Measurements from ENCODE around the gene PFN3. TPM values are rescaled to one million over a fixed set of nuclear protein-coding genes. Genes with fewer than 3 reads are reported as not detected.
A peak's percentile ranks its signal among the peaks of the same experiment; 100 is the strongest.

The PFN3 gene
- total RNA-seq, 4 donors from 2014 or later, result not detected

DNA sequence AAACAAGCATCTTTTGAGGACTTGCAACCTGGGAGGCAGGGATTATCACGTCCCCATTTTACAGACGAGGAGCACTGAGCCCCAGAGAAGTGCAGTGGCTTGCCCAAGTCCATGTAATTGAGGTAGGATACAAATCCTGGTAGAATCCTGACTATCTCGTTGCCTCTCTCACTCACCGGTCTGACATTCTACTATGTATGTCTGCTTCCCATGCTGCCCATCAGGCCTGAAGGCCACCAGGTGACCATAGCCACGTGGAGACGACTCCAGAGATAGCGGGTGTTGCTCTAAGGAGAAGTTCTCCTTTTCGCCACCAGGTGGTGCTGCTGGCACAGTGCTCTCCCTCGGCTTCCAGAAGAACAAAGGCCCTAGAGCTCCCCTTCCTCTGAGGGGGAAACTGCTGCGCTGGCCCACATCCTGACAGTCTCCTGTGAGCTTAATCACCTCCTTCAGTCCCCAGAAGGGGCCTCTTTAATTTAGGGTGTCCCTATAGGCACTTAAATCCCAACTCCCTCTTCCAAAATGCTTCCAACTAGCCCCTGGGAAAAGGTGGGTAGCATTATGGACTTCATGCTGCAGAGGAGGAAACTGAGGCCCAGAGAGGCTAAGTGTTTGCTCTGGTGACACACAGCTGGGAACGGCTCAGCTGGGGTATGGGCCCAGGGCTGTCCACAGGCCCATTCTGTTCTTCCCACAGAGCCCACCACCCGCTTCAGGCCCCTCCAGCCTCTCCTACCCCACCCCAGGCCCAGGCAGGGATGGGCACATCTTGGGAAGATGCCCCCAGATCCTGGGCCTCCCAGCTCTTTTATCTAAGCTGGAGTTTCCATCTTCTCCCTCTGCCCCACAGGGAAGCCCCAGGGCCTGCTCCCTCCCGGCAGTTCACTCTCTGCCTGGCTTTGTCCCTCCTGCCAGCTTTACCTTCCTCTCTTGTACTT lies 9.8 kb downstream of the PFN3 start:
- no peak overlapping the region for H3K4me3 ChIP-seq (ENCODE audit: low read depth, poor library complexity, severe bottlenecking)
- TF ChIP-seq, protein P1, sequence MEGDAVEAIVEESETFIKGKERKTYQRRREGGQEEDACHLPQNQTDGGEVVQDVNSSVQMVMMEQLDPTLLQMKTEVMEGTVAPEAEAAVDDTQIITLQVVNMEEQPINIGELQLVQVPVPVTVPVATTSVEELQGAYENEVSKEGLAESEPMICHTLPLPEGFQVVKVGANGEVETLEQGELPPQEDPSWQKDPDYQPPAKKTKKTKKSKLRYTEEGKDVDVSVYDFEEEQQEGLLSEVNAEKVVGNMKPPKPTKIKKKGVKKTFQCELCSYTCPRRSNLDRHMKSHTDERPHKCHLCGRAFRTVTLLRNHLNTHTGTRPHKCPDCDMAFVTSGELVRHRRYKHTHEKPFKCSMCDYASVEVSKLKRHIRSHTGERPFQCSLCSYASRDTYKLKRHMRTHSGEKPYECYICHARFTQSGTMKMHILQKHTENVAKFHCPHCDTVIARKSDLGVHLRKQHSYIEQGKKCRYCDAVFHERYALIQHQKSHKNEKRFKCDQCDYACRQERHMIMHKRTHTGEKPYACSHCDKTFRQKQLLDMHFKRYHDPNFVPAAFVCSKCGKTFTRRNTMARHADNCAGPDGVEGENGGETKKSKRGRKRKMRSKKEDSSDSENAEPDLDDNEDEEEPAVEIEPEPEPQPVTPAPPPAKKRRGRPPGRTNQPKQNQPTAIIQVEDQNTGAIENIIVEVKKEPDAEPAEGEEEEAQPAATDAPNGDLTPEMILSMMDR (IDR thresholded peaks at IDR 0.05), result peak in 1 of 3 donors; percentile 67
- TF ChIP-seq POLR2A (IDR thresholded peaks at IDR 0.05), result no peak
- intact Hi-C loops (cut with DNase I; ENCODE audit: low total_unique reads), result loop anchor here (1.0 to 2.0 kb wide), 2 partner anchors 36 to 40 kb away; partner anchors contain the start of gene GRK6
- WGBS, 2 donors, result 21 to 22% methylated on average over 12 to 13 of the region's 13 CpGs
- DNase-seq (ENCODE audit: low spot score in 2 of 2), result peak; percentile 82 to 96

DNA sequence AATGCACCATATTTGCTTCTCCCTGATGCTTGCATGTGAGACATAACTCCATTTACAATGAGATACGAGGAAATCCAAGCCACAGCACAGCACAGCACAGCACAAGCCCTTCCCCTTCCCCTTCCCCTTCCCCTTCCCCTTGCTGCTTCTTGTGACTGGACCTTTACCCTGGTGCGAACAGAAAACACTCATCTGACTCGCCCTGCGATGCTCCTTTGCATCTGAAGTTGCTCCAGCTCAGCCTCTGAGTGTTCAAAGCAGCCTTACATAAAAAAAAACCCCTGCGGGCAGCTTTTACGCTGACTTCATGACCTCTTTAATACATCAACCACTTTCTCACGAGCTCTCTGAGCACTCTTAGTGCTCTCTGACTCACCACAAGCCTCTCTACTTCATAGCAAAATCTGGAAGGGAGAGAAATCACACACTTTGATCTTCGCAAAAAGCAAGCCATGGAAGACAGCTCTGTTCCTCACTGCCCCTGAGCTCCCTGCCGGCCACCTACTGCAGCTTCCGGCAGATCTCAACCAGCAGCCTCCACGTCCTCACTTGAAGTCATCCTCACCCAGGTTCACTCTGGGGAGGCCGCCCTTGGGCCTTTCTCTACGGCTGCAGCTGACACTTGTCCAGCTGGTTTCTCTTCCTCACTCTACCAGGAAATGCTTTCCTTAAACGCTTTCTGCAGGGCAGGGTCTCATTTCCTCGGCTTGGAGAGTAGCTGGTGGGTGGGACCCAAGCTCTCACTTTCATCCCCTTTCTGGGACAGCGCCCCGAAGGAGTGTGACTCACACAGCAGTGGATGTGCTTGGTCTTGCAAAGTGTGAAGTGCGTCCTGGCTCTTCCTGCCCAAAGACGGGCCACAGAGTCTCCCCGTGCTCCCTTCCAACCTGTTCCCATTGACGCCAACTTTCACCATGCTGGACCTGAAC lies 11.0 kb downstream of the PFN3 start:
- 13 to 16% methylated on average over 21 of the region's 21 CpGs for WGBS, 2 donors
- no peak overlapping the region for H3K4me3 ChIP-seq (ENCODE audit: low read depth, poor library complexity, severe bottlenecking)
- intact Hi-C loops (cut with DNase I; ENCODE audit: low total_unique reads), result loop anchor here (2.0 kb wide), 1 partner anchor 41 kb away; no protein-coding TSS in a partner anchor
- DNase-seq (ENCODE audit: low spot score in 2 of 2), result no peak
- TF ChIP-seq, protein P1 (IDR thresholded peaks at IDR 0.05), result no peak

DNA sequence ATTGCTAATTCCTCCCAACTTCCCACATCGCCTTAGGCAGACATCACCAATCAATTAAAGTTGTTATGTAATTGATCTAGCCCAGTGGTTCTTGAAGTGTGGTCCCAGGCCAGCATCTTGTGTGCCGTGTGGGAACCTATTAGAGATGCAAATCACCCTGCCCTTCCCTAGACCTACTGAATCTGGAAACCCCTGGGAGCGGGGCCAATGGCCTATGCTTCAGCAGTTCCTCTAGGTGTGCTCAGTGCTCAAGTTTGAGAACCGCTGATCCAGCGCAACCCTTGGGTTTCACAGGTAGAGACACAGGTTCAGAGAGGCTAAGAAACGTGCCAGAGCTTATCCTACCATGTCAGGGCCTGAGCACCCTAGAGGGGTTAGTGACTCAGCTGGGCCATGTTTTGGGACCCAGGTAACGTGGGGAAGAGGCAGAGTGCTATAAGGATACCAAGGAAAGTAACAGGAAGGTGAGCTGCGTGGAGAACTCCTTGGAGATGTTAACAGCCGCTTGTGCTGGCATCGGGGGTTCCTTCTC lies 11.9 kb downstream of the PFN3 start:
- H3K4me3 ChIP-seq (ENCODE audit: low read depth, poor library complexity, severe bottlenecking), result no peak overlapping the region
- TF ChIP-seq, protein P1 (IDR thresholded peaks at IDR 0.05), result no peak
- no peak for TF ChIP-seq POLR2A (IDR thresholded peaks at IDR 0.05)
- no peak for DNase-seq (ENCODE audit: low spot score in 2 of 2)
- WGBS, 2 donors, result 56 to 65% methylated on average over 10 of the region's 10 CpGs
- intact Hi-C loops (cut with DNase I; ENCODE audit: low total_unique reads), result no loop called here

DNA sequence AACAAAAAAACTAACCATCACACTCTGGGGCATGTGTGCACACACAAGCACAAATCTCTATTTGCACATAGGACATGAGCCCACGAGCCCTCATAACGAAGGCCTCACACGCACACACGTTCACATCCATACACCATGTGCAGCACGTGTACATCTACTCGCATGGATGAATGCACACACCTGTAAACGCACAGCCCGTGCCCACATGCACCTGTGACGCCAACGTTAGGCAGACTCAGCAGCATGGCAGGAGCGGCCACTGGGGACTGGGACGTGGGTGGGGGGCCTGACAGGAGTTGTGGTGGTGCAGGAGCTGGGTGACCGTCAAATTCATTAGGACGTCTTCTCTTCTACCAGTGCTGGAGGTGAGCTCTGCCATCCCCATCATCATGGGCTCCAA lies 13.1 kb downstream of the PFN3 start:
- no peak overlapping the region for H3K4me3 ChIP-seq (ENCODE audit: low read depth, poor library complexity, severe bottlenecking)
- TF ChIP-seq, protein P1 (IDR thresholded peaks at IDR 0.05), result no peak
- no peak for TF ChIP-seq POLR2A (IDR thresholded peaks at IDR 0.05)
- DNase-seq (ENCODE audit: low spot score in 2 of 2), result no peak
- WGBS, 2 donors, result 89 to 90% methylated on average over 14 of the region's 14 CpGs
- intact Hi-C loops (cut with DNase I; ENCODE audit: low total_unique reads), result no loop called here

DNA sequence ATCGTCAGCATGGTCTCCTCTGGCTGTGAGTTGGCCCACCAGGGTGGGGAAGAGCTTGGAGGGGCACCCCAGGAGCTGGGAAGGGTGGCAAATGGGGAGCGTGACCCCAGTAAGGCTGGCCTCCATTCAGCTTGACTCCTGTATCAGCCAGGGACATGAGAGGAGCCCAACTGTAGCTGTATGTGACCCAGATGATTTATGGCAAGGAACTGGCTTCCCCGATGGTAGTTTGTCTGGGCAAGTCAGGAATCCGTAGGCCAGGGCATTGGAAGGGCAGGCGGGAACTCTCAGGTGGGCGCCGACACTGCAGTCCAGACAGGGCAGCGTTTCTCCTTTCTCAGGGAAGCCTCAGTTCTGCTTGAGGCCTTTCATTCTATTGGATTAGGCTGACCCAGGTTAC lies 13.9 kb downstream of the PFN3 start:
- no peak overlapping the region for H3K4me3 ChIP-seq (ENCODE audit: low read depth, poor library complexity, severe bottlenecking)
- no peak for DNase-seq (ENCODE audit: low spot score in 2 of 2)
- no peak for TF ChIP-seq POLR2A (IDR thresholded peaks at IDR 0.05)
- TF ChIP-seq, protein P1 (IDR thresholded peaks at IDR 0.05), result no peak
- 64 to 77% methylated on average over 7 to 8 of the region's 8 CpGs for WGBS, 2 donors
- intact Hi-C loops (cut with DNase I; ENCODE audit: low total_unique reads), result no loop called here

All from lower leg skin (tissue), 4 donors.